Measurements from ENCODE around the gene GRIK1.
"Not testable (repeated sequence)": the region's sequence is repeated elsewhere in the genome, so short reads cannot be mapped to it uniquely, and the experiment has no call there.

The GRIK1 gene

DNA sequence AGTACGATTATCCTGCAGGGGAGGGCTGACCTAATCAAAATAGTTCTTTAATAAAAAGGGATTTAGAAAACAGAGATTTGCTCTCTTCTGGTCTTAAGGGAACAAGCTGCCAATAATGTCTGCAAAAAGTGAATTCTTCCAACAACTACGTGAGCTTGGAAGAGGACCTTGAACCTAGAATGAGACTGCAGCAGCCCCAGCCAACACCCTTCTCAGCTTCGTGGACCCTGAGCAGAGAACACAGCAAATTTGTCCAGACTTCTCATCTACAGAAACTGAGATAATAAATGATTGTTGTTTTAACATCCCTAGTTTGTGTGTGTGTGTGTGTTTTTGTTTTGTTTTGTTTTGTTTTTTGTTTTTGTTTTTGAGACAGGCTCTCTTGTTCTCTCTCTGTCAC is 309.4 kb downstream of the GRIK1 start:
- no peak for DNase-seq (ENCODE audit: low read depth, low spot score)
- no peak overlapping the region for H3K27ac ChIP-seq

GRCh38 chr21:29627905-29628304 is 311.9 kb downstream of the GRIK1 start:
- H3K27ac ChIP-seq, result no peak overlapping the region
- DNase-seq (ENCODE audit: low read depth, low spot score), result no peak

DNA sequence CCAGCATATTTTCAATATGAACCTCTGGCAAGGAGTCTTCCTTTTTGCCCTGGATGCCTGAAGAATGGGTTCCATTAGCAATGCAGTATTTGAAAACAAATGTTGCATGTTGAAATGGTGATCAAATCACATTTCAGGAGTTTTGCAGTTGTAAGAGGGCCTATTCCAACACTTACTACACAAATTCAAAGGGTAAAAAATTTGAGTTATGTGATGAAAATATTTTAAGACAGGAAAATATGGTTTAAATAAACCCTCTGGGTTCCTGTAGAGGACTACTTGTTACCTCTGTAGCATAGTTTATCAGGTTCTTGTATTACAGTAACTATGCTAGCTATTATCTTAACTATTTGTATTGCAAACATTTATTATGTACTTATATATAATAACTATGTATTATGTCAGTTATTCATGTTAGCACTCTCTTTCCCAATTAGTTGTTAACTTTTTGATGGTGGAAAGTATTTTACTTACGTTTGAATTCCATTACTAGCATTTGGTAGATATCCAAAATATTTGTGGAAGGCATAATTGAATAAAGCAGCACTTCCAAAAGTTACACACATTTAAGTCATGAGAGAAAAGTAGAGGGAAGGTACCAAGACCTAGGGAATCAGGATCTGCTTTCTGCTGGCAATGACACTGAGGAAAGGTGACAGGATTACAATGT is 312.9 kb downstream of the GRIK1 start:
- no peak for DNase-seq (ENCODE audit: low read depth, low spot score)
- H3K27ac ChIP-seq, result no peak overlapping the region

DNA sequence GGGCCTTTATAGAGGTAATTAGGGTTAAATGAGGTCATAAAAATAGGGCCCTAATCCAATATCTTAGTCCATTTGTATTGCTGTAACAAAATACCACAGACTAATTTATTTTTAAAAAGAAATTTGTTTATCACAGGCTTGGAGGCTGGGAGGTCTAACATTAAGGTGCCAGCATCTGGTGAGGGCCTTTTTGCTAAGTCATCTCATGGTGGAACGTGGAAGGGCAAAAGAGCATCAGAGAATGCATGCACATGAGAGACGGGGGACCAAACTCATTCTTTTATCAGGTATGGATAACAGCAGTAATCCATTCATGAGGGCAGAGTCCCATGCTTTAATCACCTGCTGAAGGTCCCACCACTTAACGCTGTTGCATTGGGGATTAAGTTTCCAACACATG is 313.8 kb downstream of the GRIK1 start:
- DNase-seq (ENCODE audit: low read depth, low spot score), result no peak
- H3K27ac ChIP-seq, result no peak overlapping the region

- no peak overlapping the region for H3K27ac ChIP-seq
- DNase-seq (ENCODE audit: low read depth, low spot score), result no peak
Observed at GRCh38 chr21:29624776-29625175, 315.0 kb downstream of the GRIK1 start.

- no peak overlapping the region for H3K27ac ChIP-seq
- DNase-seq (ENCODE audit: low read depth, low spot score), result no peak
Observed at GRCh38 chr21:29621525-29621924, 318.3 kb downstream of the GRIK1 start.

- H3K27ac ChIP-seq, result no peak overlapping the region
- DNase-seq (ENCODE audit: low read depth, low spot score), result no peak
Observed at GRCh38 chr21:29616209-29616751, 323.5 kb downstream of the GRIK1 start.

- no peak for DNase-seq (ENCODE audit: low read depth, low spot score)
- H3K27ac ChIP-seq, result no peak overlapping the region
Observed at GRCh38 chr21:29613877-29614276, 325.9 kb downstream of the GRIK1 start.

- no peak for DNase-seq (ENCODE audit: low read depth, low spot score)
- H3K27ac ChIP-seq, result no peak overlapping the region
Observed at GRCh38 chr21:29613021-29613420, 326.8 kb downstream of the GRIK1 start.

- no peak overlapping the region for H3K27ac ChIP-seq
- DNase-seq (ENCODE audit: low read depth, low spot score), result no peak
Observed at GRCh38 chr21:29610779-29611360, 328.9 kb downstream of the GRIK1 start.

DNA sequence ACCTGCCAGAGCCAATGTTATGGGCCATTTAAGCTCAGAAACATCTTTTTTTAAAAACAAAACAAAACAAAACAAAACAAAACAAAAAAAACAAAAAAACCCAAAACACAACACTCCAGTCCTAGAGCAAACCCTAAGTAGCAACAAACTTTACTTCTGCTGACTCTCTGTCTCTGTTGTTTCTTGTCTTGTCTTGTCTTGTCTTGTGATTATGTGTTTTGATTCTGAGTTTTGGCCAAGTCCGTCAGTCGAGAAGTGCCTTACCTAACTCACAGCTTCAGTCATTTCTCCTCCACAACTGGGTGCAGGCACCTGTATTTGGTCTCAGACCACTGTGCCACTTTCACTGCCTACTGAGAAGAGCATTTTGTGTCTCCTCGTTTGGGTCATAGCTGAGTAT is 333.2 kb downstream of the GRIK1 start:
- H3K27ac ChIP-seq, result no peak overlapping the region
- DNase-seq (ENCODE audit: low read depth, low spot score), result no peak

DNA sequence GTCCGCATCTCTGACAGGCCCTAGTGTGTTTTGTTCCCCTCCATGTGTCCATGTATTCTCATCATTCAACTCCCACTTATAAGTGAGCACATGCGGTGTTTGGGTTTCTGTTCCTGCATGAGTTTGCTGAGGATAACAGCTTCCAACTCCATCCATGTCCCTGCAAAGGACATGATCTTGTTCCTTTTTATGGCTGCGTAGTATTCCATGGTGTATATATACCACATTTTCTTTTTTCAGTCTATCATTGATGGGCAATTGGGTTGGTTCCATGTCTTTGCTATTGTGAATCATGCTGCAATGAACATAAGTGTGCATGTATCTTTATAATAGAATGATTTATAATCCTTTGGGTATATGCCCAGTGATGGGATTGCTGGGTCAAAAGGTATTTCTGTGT is 334.6 kb downstream of the GRIK1 start:
- not testable (repeated sequence) for H3K27ac ChIP-seq; DNase-seq (ENCODE audit: low read depth, low spot score)

DNA sequence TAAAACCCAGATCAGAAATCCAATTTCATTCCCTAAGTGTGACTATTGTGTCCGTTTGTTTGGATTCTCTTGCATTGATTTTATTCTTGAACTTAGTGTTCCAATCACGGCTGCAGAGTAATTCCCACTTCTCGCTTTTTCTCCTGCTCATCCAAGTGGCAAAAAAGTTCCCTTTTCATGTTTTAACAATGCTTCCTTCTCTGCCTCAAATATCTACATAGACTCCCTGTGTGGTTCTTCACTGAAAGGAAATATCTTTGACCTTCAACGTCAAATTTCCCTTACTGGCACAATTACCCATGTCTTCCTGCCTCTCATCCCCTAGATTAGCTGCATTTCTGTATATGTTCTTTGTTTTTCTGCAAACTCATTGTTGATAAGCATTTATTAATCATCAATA is 335.7 kb downstream of the GRIK1 start:
- no peak for DNase-seq (ENCODE audit: low read depth, low spot score)
- no peak overlapping the region for H3K27ac ChIP-seq

GRCh38 chr21:29601047-29601446 is 338.7 kb downstream of the GRIK1 start:
- H3K27ac ChIP-seq, result no peak overlapping the region
- no peak for DNase-seq (ENCODE audit: low read depth, low spot score)

GRCh38 chr21:29586696-29587095 is 353.1 kb downstream of the GRIK1 start:
- H3K27ac ChIP-seq, result no peak overlapping the region
- no peak for DNase-seq (ENCODE audit: low read depth, low spot score)

DNA sequence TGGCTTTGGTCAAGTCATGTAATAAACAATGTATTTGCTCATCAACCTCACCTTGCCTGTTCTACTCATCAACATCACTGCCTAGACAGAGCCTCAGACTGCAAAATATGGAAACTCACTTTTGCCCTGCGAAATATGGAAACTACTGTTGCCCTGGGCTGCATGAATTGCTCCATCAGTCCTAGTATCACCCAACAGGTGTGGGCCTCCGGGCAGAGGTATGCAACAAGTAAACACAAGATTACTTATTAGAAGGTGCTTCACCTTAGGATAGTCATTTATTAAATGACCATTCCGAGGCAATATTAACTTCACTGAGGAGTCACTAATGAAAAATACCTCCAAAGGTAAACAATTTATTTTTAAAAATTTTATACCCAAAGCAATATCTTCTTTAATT is 354.3 kb downstream of the GRIK1 start:
- no peak overlapping the region for H3K27ac ChIP-seq
- no peak for DNase-seq (ENCODE audit: low read depth, low spot score)

DNA sequence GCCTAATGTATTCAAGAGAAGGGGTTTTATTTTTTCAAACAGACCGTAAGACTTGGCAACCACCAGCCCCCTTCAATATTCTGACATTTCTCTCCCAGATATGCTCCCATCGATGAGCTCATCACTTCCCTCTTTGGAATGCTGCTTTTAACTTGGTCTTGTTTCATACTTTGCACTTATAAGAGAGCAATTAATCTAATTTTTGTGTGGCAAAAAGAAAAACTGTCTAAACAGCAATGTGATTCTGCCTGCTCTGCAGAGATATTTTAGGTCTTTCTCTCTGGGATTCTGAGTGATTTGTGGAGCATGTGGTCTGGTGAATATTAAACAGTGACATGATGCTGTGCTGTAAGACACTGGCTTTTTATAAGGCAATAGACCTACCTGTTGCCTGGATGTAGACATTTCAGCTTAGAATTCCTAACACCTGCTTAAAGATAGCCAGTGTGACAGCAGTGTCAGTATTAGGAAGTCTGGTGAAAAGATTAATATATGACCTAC is 356.3 kb downstream of the GRIK1 start:
- no peak overlapping the region for H3K27ac ChIP-seq
- DNase-seq (ENCODE audit: low read depth, low spot score), result no peak

DNA sequence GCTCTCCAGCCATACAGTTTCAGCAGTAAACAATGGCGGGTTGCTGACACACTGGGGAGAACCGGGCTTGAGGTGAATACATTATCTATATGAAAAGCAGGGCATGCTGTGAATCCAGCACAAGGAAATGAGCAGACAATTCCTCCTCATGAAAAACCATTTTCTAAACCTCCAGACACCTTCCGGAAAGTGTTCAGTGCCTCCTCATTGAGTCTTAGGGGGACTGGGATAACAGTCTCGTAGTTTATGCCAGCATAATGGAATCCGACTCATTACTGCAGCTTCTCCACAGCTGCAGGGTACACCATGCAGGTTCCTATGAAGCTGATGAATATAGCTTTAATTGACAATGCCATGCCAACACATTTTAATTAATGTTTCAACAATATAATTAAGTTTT is 356.9 kb downstream of the GRIK1 start:
- DNase-seq (ENCODE audit: low read depth, low spot score), result no peak

DNA sequence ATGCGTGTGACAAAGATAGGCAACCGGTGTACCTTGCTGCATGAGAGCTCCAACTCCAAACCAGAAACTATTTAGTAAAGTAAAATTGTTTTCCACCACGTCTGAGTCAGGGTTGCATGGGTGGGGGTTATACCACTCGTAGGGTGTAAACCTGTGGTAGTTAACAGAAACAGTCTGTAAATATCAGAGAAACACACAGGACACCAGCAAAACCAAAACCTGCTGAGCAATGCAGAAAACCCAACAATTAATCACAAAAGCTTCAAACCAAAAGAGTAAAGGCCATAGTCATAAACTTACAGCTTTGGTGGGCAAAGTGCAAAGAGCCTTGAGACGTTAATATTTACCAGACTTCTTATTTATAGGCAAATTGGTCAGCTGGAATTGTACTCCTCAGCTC is 358.4 kb downstream of the GRIK1 start:
- no peak for DNase-seq (ENCODE audit: low read depth, low spot score)
- H3K27ac ChIP-seq, result no peak overlapping the region

More for the DNA sequence above, 356.9 kb downstream of the GRIK1 start:
- H3K27ac ChIP-seq, result no peak overlapping the region

DNA sequence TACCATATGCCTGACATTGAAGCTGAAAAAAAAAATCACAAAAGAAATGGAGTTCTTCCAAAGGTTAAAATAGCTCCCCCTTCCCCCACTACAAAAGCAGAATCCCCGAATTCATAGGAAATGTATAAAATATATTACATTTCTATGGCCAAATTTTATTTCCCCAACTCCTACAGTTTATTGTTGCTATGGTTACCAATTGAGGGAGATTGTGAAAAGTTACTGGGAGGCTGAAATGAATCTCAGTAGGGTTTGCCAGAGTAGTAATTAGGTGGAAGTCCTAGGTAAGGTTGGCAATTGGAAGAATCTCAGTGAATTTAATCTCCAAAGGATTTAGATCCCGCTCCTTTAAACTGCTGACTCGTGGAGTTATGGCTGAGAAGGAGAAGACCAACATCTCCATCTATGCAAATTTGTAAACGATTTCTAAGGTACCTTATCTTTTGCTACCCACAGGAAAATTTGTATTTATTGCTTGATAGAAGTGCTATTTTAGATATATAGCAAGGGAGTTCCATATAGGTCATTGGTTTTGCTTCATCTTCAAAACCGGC is 359.0 kb downstream of the GRIK1 start:
- H3K27ac ChIP-seq, result no peak overlapping the region
- no peak for DNase-seq (ENCODE audit: low read depth, low spot score)

- no peak overlapping the region for H3K27ac ChIP-seq
Observed at GRCh38 chr21:29578306-29578705, 361.5 kb downstream of the GRIK1 start.

DNA sequence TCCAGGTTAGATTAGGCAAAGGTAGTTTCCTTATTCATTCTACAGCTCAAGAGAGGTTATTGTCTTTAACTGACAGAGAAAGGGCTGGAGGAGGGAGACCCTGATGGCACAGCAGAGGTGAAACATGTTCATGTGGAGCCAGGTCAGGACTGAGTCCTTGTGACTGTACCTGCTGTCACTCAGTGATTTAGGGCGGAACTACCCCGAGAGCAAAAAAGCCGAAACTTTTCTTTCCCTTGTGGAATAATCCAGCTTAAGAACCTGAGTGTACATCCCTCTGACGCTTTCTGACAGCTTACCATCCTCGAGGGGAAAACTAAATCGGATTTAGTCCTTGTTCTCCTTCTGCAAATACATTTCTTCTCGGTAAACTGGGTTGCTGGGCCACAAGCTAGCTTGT is 367.8 kb downstream of the GRIK1 start:
- no peak for DNase-seq (ENCODE audit: low read depth, low spot score)
- H3K27ac ChIP-seq, result no peak overlapping the region

More at GRCh38 chr21:29578306-29578705, 361.5 kb downstream of the GRIK1 start:
- no peak for DNase-seq (ENCODE audit: low read depth, low spot score)
